Stimulated activated CD8-positive, alpha-beta memory T cell treated with anti-CD3 and anti-CD28 coated beads, Interleukin-7, amount 100 ng/mL, for 24 hours (primary cell): ENCODE results near the gene RGL3.
A peak's percentile ranks its signal among the peaks of the same experiment; 100 is the strongest.
"Not testable (repeated sequence)": the region's sequence is repeated elsewhere in the genome, so short reads cannot be mapped to it uniquely, and the experiment has no call there.

ENCODE experiments used
- DNase-seq: peaks from one replicate; pipeline ENCODE4 v3.0.0-alpha.2; 2020; ENCODE audit warnings: low read depth

The RGL3 gene

DNA sequence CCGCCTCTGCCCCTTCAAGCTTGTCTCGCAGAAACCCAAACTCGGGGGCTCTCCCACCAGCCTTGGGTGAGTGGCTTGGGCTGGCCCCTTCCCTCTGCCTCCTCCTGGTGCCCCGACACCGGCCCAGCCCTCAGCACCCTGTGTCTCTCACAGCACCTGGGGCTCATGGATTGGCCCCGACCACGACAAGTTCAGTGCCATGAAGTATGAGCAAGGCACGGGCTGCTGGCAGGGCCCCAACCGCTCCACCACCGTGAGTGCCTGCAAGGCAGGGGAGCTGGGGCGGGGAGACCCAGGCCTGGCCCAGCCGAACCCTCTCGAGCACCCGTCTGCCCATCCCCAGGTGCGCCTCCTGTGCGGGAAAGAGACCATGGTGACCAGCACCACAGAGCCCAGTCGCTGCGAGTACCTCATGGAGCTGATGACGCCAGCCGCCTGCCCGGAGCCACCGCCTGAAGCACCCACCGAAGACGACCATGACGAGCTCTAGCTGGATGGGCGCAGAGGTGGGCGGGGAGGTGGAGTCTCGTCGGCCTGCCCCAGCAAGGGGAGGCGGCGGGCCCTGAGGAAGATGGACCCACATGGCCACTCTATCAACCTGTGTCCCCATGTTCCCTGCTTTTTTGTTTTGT lies 29.9 kb upstream of the RGL3 start:
- no peak for DNase-seq

DNA sequence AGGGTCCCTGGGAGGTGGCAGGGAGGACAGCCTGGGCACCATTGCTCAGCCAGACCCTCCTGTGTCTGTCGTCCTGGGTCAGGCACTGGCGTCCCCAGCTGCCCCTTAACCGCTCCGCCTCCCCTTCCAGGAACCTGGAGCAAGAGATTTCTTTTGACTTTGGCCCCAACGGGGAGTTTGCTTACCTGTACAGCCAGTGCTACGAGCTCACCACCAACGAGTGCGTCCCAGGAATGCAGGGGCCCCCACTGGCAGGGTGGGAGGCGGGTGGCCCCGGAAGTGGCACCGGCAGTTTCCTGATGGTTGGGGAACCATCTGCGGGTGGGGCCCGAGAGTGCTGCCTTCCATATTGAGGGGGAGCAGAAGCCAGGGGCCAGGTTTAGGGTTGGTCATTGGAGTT lies 29.3 kb upstream of the RGL3 start:
- DNase-seq = no peak

DNA sequence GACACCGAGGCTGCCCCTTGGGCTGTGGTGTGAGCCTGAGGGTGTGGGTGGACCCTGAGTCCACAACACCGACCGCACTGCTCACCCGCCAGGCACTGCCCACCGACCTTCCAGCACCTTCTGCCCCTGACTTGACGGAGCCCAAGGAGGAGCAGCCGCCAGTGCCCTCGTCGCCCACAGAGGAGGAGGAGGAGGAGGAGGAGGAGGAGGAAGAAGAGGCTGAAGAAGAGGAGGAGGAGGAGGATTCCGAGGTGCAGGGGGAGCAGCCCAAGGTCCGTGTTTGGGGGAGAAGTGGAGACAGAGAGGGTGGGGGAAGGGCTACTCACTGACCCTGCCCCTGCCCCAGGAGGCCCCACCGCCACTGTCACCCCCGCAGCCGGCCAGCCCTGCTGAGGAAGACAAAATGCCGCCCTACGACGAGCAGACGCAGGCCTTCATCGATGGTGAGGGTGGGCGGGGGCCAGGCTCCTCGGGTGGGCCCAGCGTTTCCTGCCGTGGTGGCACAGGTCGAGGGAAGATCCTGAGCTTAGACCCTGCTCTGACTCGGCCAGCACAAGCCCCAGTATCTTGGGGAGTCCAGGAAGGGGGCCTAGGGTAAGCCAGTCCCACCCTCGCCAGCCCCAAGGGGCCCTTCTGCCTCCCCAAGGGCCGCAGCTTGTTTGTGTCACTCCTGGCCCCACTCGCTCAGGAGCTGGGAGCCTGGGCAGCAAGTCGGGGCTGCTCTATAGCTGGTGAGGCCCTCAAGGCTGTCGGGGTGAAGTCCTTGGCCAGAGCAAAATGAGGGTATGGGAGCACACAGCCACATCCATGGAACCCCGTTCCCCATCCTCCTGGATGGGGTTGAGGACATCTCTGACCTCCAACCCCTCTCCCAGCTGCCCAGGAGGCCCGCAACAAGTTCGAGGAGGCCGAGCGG lies 28.5 kb upstream of the RGL3 start:
- no peak for DNase-seq

DNA sequence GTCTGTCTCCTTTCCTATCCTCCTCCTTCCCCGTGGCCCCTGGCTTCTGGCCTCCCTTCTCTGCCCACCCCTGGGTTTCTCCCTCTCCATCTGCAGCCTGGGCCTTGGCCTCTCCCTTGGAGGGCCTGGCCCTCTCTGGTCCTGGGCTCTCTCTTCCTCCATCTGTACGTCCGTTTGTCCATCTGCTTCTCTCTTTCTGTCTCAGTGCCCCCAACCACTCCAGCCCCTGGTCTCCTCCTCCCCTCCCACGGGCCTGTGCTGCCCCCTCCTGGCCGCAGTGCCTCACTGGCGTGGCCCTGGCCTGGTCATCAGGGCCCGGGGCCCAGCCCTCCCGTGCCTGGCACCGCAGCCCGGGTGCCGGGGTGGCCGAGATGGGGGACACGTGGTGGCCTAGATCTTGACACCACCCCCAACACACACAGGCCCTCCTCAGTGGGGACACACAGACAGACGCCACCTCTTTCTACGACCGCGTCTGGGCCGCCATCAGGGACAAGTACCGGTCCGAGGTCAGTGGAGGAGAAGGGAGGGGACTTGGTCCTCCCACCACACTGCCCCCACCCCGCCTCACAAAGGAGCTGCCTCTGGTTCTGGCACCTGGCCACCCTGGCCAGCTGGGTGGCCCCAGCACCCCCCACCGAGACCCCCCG lies 27.7 kb upstream of the RGL3 start:
- DNase-seq = peak; percentile 21

- DNase-seq = no peak
Measured at GRCh38 chr19:11446271-11446651, 27.1 kb upstream of the RGL3 start.

- no peak for DNase-seq
Measured at GRCh38 chr19:11445141-11445540, 26.0 kb upstream of the RGL3 start.

DNA sequence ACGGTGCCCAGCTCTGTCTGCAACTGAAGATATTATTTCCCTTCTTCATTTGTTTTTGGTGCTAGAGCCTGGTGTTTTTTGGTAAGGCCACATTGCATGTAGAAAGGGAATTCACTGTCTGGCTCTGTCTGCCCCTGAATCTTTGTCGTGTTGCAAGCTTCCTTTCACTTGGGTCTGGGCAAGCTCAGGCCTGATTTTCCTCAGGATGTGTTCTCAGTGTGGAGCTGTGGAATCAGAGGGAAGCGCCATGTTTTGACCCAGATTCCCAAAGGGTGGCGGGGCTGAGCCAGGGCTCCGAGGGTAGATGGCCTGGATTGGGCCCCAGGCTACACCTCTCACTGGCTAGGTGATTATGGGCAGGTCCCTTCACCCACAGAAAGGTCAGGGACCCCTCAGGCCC lies 24.9 kb upstream of the RGL3 start:
- no peak for DNase-seq

DNA sequence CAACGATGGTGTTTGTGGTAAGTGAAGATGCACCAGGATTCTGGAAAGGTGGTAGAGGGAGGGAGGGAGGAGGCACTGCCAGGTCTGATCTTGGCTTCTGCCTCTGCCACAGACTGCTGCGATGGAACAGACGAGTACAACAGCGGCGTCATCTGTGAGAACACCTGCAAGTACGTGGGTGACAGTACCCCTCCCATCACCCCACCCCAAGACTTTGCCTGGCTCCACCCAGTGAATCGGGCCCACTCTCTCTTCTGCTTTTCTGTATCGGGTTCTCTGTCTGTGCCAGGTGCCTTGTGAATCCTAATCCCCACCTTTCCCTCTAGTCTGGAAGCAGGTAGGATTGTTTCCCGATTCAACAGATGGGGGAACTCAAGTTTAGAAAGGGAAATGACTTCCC lies 18.8 kb upstream of the RGL3 start:
- DNase-seq = no peak

GRCh38 chr19:11435833-11436313 lies 16.8 kb upstream of the RGL3 start:
- no peak for DNase-seq

- DNase-seq = peak; percentile 99
Measured at GRCh38 chr19:11435057-11435832, 16.1 kb upstream of the RGL3 start, which contains the start of the genes ODAD3 and PRKCSH. Gene ODAD3 (minus strand): TSS chr19:11435121. CDS start chr19:11435016, 105 bp downstream. Gene PRKCSH (plus strand): TSS chr19:11435635. CDS start chr19:11436118, 483 bp downstream.

GRCh38 chr19:11434703-11435056 lies 15.6 kb upstream of the RGL3 start:
- no peak for DNase-seq

DNA sequence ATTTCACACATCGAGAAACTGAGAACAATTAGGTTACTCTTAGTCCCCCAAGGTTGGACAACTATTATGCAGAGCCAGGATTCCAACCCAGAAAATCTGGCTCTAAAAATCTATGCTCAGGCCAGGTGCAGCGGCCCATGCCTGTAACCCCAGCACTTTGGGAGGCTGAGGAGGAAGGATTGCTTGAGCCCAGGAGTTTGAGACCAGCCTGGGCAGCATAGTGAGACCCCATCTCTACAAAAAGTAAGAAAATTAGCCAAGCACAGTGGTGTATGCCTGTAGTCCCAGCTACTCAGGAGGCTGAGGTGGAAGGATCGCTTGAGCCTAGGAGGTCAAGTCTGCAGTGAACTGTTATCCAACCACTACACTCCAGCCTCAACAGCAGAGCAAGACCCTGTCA lies 14.4 kb upstream of the RGL3 start:
- DNase-seq = not testable (repeated sequence)

GRCh38 chr19:11426656-11427055 lies 7.5 kb upstream of the RGL3 start:
- no peak for DNase-seq

DNA sequence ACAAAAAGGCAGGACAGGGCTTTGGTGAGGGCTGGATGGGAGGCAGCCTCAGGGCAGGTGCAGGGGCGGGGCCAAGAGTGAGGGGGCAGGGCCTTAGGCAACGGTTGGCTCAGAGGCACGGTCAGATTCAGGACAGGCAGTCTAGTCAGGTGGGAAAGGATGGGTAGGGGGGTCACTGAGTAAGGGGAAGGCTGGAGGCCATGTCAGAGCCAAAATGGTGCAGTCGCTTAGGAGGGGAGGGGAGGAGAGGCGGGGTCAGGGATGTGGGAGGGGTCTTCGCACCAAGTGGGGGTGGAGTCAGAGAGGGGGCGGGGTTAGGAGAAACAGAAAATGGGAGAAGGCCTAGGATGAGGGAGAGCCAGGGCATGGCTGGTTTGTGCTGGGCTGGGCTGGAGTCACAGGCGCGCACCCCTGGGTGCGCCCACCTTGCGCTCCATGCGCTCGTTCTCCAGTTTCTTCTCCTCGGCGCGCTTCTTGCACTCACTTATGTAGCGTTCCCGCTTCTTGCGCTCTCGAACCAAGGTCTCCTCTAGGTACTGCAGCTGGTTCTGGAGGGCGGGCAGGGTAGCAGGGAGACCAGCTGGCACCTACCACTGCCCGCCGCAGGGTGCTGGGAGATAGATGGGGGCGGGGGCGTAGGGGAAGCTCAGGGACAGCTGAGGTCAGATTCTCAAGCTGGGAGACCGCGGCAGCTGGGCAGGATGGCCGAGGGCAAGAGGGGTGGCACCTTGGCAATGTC lies 6.8 kb upstream of the RGL3 start:
- no peak for DNase-seq

- no peak for DNase-seq
Measured at GRCh38 chr19:11423791-11424181, 4.7 kb upstream of the RGL3 start.

DNA sequence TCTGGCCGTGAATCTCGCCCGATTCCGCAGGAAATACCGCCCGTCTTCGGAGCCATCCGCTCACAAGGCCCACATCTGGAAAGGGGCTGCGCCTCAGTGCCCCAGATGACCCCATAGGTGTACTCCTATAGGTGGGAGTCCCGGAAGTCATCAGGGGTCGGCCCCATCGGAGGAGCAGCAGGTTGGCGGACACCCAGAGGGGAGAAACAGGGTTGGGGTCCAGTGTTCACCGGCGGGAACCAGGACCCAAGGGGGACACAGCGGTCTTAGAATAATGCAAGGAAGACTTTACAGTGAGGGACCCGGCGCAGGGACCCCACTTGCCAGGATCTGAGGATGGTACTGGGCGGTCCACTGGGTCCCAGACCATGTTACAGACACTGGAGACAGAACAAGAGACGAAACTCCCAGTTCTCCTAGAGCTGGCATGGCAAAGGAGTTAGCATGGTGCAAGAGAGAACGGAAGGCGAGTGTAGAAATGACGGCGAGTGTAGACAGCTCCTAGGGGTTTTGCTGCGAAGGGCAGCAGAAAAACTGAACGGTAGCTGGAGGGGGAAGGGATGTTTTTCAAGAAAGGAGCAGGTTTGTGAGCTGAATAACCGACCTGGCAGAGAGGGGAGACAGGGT lies 4.2 kb upstream of the RGL3 start:
- DNase-seq = no peak

DNA sequence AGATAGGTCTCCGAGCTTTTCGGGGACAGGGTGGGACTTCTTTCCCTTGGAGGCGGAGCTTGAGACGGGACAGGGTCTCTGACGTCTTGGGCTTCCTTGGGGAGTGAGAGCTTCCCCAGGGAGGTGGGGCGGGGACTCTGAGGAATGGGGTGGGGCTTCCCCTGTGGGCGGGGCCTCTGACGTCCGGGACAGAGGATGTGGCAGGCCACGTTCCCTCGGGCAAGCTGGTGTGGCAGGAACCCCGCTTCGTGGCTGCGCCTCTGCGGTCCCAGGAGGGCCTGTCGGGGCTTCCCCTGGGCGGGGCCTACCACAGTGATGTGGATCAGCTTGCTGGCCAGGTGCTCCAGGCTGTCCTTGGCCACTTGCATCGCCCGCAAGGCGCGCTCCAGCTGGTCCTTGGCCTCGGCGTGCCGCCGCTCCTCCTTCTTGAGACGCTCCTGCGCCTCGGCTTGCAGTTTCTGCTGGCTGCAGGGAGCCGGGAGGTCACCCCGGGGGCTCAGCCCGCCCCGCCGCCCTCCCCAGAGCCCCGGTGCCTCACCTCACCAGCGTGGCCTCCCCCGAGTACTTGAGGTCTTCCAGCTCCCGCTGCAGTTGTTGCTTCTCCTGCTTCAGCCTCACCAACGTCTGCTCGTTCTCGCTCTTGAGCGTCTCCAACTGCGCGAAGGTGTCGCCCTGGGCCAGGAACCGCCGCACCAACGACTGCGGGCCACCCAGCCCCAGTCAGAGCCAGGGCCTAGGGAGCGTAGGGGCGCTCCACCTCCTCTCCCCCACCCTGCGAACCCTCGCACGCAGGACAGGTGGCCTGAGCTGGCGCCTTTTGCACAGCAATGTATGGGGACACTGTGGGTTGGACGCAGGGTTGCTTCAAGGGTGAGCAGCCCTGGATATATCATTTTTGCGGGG lies 3.3 kb upstream of the RGL3 start:
- DNase-seq = peak; percentile 35

DNA sequence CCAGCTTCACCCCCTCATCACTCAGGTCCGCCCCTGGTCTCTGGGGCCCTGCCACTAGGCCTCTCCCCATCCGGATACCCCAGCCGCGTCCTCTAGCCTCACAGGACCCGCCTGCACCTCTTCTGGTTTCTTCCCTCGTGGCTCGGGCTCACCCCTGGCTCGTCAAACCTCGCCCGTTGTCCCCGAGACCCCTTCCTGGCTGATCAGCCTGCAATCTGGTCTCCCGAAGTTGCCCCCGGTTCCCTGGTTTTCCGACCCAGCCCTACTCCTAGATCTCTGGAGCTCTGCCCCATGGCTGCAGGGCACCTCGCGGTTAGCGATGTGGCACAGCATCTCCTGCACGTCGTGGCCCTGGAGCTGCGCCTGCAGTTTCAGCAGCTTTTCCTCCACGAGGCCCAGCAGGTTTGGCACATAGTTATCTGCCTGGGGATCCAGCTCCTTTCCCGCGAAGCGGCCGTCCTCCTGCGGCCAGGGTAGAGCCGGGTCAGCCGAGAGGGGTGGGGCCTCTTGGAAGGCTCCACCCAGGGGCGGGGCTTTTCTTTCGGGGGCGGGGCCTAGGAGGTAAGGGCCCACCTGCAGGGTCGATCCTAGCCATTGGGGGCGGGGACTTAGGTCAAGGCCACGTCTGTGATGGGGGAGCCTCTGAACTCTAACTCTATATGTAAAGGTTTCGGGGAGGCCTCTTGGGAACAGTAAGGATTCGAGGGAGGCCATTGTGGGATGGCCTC lies 2.4 kb upstream of the RGL3 start:
- peak; percentile 21 for DNase-seq
